HL-60/S4 treated with retinoic acid at 250 ng/mL for 4 days and 3 days (cell line): ENCODE measurements around the gene ANXA11.
"Not testable (repeated sequence)": the region's sequence is repeated elsewhere in the genome, so short reads cannot be mapped to it uniquely, and the experiment has no call there.

ENCODE experiments used
- in situ Hi-C: fragments of 300-500 bp; cut with MboI; formaldehyde crosslinking; loops from 2 replicates; pipeline ENCODE4 v1.7.0; 2022; ENCODE audit warnings: low sequenced_read_pairs

The ANXA11 gene

DNA sequence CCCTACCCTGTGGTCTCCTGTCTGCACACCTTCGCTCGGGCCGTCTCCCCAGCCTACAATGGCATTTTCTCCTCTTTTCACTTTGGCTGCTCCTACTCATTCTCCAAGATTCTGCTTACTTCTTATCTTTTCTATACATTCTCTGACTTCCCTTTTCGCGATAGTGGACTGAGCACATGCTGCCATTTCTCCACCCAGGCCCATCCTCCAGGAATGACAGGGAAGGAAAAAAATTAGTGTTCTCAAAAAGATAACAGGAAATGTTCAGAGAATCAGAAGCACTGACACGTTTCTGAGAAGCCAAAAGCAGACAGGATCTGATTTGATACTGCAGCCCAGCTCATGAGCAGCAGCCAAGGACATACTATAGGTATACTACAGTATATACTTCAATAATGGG, 6.4 kb upstream of the ANXA11 start:
- in situ Hi-C loops: no loop called here

DNA sequence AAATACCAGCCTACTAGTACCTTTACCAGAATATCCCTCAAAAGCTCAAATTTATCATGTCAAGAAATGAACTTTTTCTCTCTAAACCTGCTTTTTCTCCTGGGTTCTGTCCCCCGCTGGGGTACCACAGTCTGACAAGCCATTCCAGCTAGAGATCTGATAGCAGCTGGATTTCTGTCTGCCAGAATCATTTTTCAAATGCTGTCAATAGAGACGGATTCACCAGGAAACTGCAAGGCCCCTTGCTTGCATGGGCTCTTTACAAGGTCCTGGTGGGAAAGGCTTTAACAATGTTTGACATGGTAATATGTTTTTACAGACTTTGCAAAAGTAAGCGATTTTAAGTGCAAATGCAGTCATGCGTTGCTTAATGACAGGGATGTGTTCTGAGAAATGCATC, 4.9 kb upstream of the ANXA11 start:
- in situ Hi-C loops: no loop called here

DNA sequence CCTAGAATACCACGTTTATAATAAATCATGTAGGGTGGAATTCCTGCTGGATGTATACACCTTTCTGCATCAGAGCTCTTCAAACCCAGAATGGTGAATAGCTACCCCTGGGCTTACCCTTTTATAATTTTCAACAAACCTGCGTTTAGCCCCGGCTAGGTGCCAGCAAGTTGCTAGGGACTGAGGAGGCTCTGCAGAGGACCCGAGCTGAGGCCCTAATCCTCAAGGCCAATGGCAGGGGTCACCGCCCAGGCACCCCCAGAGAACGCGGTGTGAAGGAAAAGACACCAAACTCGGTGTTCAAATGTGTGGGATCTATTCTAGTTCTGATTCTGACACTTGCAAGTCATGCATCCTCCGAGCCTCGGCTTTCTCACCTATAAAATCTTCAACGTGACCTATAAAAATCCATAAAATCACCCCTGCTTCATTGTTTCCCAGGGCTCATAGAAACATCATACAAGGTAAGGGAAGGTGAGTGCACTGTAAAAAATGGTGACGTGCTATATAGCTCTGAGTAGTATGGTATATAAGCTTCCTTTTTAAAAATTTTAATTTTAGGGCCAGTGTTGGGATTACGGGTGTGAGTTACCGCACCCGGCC, 2.5 kb upstream of the ANXA11 start:
- in situ Hi-C loops: no loop called here

DNA sequence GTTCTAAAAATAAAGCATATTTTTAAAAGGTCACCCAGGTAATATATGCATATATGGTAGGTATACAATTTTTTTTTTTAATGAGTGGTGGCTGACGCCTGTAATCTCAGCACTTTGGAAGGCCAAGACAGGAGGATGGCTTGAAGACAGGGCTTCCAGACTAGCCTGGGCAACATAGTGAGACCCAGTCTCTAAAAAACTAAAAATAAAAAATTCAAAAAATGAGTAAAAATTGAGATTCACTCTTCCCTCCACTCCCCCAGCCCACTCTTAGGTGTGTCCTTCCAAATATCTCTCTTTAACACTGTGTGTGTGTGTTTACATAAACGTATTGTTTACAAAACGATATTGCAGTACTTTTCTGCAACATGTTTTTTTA, 929 bp upstream of the ANXA11 start:
- in situ Hi-C loops: no loop called here

DNA sequence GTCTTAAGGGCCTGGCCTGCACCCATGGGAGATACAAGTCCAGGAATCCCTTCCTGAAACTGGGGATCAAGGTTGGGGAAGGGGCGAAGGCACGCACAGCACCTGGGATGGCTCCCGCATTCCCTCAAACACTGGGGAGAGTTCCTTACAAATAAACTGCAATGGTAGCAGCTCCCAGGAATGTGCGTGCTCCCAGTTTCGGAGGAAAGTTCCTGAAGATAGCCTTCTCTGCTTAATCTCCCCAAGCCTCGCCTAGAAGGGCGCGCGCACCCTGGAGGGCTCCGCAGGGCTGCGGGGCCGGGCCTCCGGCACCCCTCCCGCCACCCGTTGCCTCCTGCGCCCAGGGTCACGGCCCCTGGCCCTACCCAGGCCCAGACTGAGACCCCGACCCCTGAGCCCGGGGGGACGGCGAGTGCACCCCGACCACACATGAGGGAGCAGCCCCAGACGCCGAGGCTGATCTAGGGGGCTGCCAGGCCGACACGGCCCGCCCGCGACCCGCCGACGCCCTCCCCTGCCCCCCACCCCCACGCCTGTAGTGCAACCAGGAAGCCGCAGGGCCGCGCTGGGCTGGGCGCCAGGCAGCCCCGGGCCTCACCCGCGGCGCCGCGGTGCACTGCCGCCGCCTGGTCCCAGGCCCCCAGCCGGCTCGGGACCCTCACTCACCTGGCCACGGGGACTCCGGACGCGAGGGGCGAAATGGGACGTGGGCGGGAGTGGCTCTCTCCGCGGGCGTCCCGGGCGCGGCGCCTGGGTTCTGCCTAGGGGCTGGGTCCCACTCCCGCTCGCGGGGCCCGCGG, 460 bp downstream of the ANXA11 start:
- in situ Hi-C loops: no loop called here

DNA sequence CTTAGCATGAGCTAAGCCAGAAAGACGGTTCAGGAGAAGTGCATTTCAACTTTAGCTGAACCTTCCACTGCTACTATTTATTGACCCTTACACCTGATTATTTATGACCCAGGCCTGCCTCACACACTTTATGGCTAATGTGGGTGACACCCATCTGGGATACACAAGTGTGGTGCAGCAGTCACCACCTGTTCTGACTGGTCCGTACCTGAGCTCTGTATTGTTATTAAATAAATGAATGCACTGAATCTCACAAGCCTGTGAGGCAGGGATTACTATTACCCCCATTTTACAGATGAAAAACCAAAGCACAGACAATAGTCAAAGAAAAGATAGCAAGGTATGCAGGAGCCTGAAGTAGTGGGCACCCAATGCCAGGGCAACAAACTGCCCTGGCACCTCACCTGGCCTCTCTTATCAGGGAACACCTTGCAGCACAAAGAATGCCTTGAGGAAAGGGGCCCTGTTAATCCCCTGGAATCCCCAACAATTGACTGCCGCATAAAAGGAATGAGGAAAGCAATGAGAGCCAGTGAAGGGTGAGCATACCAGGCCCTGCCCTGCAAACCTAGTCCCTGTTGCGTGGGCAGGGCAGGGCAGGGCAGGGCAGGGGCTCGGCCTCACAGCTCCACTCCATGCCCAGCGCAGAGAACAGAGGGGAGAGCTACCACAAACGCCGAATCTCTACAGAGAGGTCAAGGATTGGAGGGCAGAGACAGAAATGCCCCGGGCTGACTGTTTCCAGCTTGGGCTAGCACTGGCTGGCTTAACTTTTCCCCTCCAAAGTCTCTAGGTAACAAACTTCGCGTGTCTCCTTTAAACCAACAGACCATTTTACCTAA, 1.3 kb downstream of the ANXA11 start:
- in situ Hi-C loops: no loop called here

DNA sequence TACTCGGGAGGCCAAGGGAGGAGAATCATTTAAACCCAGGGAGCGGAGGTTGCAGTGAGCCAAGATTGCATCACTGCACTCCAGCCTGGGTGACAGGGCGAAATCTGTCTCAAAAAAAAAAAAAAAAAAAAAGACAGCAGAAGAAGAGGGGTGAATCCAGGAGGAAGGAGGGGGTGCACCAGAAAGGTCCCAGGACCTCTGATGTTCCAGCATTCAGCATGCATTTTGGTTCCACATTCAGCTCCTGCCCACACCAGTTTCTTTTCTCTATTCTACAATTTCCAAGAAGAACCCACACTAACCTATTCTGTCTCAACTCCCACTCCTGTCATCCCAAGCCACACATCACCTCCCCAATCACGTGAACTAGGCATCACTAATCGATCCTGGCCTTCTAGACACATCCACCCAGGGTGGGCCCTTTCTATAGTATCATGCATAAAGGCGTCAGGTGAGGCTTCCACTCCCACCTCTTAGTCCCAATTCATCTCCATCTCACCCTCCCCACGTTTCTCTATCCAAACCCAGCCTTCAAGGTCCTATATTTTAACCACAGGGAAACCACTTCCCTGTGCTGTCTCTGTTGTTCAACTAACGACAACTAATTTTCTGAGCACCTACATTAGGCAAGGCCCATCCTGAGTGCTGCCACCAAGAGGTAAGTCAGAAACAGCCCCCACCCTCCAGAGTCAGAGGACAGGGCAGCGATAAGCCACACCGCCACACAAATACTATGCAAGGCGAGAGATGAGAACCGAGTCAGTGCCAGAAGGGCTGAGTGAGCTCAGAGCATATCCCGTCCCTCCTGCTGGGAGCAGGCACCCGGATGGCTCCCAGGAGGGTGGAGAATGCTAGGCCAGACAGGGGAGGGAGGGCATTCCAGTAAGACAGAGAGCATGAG, 2.2 kb downstream of the ANXA11 start:
- in situ Hi-C loops: no loop called here

DNA sequence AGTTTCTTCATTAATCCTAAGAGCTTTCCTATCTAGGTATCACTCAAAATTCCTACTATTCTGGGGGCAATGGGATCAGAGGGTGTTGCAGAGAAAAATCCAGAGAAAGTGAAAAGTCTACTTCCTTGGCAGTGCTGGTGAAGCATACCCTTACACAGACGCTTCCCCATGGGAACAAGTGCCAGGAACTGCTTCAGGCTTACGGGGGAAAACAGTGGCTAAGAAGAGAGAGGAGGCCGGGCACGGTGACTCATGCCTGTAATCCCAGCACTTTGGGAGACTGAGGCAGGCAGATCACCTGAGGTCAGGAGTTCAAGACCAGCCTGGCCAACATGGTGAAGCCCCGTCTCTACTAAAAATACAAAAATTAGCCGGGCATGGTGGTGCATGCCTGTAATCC, 2.8 kb downstream of the ANXA11 start:
- in situ Hi-C loops: not testable (repeated sequence)

DNA sequence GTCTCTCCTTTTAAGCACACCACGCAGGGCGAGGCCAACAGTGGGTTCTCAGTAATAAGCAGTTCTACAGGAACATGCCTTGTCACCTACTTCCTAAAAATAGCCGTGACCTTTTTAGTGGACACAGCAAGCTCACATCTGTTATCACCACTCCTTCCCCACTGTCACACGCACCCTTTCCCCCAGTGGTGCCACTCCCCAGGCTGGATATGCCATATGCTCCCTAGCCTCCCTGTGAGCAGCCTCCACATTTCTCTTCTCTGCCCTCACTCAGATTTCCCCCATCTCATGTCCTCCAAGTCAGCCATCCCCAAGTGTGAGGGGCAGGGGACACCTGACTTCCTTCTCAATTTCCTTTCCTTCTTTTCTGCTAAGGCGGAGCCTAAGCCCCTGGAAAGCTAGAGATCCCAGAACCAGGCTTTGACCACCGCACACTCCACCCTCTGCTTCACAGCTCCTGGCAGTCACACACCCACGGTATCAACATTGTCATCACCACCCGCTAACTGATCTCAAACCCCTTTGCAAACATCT, 3.7 kb downstream of the ANXA11 start:
- in situ Hi-C loops: no loop called here

DNA sequence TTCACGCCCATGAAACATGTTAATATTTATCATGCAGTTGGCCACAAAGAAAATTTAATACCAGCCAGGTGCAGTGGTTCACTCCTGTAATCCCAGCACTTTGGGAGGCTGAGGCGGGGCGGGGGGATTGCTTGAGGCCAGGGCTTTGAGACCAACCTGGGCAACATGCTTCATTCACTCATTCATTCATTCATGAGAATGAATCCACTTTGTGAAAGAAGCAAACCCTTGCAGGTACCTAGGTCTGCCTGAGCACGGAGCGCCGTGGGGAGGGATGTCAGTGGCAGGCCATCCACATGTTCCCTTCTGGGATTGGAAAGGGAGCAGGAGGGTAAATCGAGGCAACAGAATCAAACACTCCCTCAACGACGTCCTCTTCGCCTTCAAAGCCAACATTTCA, 4.7 kb downstream of the ANXA11 start:
- in situ Hi-C loops: no loop called here

DNA sequence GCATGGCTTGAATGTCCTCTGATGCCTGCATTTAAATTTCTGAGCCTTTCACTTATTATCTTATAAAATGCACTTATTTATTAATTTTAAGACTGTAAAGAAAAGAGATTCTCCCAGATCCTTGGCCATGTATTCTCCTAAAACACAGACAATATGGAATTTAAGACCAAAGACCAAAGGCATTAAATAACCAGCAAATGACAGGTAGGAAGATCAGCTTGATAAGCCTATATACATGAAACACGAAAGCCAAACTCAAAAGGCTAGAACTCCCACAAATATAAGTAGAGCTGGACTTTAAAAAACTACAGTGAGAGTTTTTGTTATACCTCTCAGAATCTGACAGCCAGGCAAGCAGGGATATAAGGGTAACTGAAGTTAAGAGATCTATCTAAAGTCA, 5.1 kb downstream of the ANXA11 start:
- in situ Hi-C loops: no loop called here

DNA sequence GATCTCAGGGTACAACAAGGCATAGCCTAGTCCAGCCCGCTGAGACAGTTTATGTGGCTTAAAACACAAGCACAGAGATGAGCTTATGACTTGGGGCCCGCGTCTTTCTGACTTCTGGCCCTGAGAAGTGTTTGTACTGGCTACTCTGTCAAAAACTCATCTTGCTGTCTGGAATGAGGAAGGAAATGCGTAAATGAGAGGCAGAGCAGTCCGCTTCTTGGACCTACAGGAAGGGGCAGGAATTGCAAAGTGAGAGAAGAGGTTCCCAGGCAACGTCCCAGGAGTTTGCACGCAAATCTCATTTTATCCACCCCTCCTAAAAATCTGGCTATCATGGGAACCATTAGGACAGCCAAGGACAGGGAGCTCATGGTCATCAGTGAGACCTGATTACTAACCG, 5.5 kb downstream of the ANXA11 start:
- in situ Hi-C loops: no loop called here

DNA sequence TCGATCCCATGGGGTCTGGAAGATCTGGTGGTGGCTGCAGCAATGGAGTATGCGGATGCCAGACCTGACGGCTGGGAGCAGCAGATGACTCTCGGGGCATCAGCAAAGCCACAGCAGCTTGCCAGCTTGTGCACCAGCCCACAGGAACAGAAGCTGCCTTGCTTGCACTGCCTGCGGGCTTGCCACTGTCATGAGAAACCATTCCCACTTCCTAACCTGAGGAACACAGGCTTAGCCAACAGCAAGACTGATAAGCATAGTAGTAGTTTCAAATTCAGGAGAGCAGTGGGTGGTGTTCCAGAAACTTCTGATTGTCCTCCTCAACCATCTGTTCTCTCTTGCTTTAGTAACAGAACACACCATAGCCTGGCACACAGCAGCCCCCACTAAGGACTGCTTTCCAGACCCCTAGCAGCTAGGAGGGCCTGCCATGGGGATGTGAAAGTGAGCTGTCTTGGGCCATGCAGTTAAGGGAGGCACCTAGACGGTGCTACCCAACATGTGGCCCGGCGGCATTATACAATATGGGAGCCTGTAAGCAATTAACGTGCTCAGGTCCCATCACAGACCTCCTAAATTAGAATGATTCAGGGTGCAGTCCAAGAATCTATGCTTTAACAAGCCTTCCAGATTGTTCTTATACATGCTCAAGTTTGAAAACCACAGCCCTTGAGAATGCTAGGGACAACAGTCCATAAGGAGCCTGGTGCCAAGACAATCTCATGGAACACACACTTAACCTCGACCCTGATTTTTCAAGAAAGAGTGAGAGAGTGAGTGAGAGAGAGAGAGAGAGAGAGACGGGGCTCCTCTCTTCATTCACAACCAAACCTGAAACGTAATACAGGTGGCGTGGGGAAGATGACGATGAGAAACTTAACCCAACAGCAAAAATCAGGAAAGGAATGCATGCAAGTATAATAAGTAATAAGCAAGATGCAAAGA, 7.1 kb downstream of the ANXA11 start:
- in situ Hi-C loops: no loop called here

DNA sequence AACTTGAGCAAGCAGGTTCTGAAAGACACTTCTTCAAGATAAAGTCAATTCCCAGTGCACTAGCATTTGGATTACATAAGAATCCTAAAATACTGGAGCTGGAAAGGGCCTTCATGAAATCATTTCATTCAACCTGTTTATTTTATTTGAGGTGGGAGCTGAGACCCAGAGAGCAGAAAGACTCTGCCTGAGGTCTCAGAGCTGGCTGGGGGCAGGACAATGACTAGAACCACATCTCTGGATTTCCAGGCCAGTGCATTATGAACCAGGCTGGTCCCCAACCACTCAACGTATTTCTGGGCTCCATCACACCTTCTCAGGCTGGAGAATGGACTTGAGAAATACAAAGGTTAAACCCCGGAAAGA, 8.4 kb downstream of the ANXA11 start:
- in situ Hi-C loops: no loop called here

DNA sequence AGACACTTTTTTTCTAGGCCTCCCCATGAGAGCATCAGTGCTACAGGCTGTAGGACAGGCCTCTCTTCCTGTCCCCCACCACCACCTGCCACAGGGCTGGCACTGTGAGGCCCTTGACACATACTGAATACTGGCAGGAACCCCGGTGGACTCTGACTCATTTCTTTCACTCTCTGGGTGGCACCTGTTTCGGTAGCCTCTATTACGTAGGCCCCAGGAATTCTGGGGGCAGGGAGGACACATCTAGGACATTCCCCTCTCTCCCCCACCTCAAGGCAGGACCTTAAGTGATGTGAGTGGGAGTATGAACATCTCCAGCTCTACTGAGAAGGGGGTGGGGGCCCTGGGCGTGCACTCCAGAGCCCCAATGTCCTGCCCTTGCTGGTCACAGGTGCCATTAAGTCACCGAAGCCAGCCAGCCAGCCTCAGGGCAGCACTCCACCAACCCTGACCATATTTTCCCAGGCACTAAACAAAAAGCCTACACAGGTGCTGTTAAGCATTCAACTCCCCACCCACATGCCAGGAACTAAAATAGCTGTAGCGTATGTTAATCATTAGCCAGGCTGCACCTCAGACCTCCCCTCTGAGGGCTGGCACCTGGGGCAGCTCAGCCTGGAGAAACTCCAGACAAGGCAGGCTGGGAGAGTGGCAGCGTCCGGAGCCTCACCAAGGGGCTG, 8.9 kb downstream of the ANXA11 start:
- in situ Hi-C loops: no loop called here

DNA sequence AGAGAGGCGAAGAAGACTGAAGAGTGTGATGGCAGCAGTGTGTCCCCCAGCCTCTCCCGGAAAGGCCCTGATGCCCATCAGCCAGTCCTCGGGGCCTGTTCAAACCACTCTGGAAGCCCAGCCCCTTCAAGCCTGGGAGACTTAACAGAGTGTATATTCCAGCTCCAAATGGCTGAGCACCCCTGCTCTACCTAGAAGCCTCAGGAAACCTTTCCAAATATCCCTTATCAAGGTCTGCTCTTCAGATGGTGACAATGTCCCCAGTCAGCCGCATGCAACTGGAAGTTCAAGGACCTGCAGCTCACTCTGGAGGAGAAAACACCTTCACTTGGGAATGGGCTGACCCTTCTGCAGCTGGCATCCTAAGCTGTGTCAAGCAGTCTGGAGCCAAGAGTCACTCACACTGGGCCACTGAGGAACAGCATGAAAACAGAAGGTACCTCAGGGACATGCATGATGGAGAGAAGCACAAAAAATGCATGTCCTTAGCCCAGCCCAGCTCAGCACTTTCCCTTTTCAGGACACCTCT, 10.2 kb downstream of the ANXA11 start:
- in situ Hi-C loops: no loop called here

DNA sequence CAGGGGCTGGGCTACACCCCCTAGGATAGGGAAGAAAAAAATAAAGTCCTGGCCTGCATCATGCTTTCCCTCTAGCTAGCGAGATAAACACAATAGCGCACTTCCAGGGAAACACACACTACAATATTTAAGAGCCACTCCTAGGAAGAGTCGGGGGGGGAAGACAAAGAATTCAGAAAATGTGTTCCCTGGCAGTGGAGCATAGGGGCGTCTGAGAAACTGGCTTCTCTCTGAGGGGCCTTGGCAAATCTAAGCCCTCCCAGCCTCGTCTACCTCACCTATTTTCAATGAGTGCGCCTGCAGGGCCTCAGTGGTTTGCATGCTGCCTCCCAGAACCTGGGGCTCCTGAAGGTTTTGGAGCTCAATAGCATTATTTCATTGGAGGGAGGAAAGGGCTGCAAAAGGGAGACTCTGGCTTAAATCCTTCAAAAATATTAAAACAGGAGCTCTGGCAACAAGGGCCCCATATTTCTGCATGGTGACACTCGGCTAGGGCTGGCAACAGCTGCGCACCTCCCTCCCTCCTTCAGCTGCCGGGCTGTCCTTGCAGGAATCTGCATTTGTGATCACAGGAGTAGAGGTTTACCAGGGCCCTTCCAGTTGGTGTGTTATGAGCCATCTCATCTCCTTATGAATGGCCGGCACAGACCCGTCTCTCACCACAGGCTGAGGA, 10.8 kb downstream of the ANXA11 start:
- in situ Hi-C loops: no loop called here

DNA sequence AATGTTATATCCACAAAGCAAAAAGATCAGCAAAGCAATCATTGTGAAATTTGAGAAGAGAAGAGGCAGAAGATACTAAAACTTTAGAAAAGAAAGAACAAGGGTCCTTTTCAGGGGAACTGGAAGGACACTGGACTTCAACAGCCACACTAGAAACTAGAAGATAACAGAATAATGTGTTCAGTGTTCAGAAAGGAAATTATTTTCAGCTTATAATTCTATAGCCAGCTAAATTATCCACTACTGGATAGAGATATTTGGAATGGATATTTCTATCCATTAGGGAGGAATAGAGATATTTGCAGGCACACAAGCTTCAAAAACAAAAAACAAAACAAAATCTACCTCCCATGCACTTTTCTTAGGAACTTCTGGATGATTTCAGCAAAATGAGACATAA, 12.8 kb downstream of the ANXA11 start:
- in situ Hi-C loops: no loop called here
